ENCODE data around the gene TBC1D8. TPM values are rescaled to one million over a fixed set of nuclear protein-coding genes. Genes with fewer than 3 reads are reported as not detected.

Gene TBC1D8
- 15.2 and 16.3 TPM in 2 replicates for total RNA-seq
- long read RNA-seq, partial matches to known transcripts = 5 of 8 reads
- long read RNA-seq, other reads (novel, unspliced or antisense) = 3 of 8 reads

DNA sequence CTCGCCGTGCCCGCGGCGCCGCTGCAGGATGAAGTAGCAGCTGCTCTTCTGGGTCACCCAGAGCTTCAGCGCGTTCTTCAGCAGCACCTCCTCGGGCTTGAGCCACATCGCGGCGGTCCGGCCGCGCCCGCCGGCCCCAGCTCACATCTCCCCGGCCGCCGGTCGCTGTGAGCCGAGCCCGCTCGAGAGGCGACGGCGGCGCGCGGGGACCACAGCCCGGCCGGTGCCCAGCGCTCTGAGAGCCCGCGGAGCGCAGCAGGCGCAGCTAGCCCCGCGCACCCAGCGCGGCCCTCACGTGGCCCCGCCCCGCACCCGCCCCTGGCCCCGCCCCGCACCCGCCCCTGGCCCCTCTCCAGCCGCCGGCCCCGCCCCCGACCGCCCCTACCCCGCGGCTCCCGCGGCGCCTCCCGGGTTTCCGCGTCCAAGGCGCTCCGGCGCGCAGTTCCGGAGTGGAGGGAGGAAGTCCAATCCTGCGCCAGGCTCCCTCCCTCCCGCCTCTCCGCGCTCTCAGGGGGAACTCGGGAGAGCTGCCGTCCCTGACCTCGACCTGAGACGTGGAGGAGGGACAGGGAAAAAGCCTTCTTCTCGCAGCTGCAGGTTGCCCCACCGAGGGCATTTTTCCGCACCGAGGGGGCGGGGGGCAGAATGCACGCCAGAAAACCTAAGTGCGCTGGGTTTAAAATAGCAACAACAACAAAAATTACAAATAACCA is at the start of gene TBC1D8:
TBC1D8 (minus strand) TSS at position 237 of the 713 bp plus-strand sequence; CDS start at position 108, 129 bp downstream.
- Mint-ChIP-seq H3K27me3 (ENCODE audit: unreplicated experiment) (no peaks in the 10 kb centered on the region), H3K27ac (ENCODE audit: unreplicated experiment) (peak within 1 kb of the TSS; percentile 78), H3K36me3 (ENCODE audit: unreplicated experiment) (peaks cover 2% of the 10 kb centered on the region), H3K4me3 (ENCODE audit: unreplicated experiment) (peak within 1 kb of the TSS; percentile 80), H3K9me3 (ENCODE audit: unreplicated experiment) (no peaks in the 10 kb centered on the region), H3K4me1 (ENCODE audit: unreplicated experiment) (peaks cover 38% of the 10 kb centered on the region)
- TF ChIP-seq CTCF (IDR thresholded peaks at IDR 0.05) = no peak
- DNase-seq (ENCODE audit: extremely low spot score, unreplicated experiment) = peak; percentile 93

DNA sequence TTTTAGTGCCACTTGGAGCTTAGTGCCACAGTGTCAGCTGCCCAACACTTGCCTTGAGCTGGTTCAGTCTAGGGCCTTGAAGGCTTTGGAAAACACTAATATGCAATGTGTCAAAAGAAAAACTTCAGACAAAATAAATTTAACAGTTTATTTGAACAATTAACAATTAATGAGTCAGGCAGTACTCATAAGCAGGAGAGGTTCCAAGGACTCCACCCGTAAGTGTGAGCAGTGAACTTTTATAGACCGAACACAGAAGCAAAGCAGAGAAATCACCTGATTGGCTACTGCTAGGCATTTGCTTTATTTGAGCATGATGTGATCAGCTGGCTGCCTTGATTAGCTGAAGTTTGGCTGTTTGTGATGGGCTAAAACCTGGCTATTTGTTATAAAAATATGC is 49.5 kb upstream of the TBC1D8 start:
- no peak for TF ChIP-seq CTCF (IDR thresholded peaks at IDR 0.05)
- Mint-ChIP-seq H3K36me3 (ENCODE audit: unreplicated experiment) (no peaks in the 10 kb centered on the region), H3K27me3 (ENCODE audit: unreplicated experiment) (no peaks in the 10 kb centered on the region), H3K4me1 (ENCODE audit: unreplicated experiment) (peaks cover 12% of the 10 kb centered on the region), H3K9me3 (ENCODE audit: unreplicated experiment) (peaks cover 4% of the 10 kb centered on the region), H3K4me3 (ENCODE audit: unreplicated experiment) (no peak overlapping the region), H3K27ac (ENCODE audit: unreplicated experiment) (no peak overlapping the region)
- no peak for DNase-seq (ENCODE audit: extremely low spot score, unreplicated experiment)

DNA sequence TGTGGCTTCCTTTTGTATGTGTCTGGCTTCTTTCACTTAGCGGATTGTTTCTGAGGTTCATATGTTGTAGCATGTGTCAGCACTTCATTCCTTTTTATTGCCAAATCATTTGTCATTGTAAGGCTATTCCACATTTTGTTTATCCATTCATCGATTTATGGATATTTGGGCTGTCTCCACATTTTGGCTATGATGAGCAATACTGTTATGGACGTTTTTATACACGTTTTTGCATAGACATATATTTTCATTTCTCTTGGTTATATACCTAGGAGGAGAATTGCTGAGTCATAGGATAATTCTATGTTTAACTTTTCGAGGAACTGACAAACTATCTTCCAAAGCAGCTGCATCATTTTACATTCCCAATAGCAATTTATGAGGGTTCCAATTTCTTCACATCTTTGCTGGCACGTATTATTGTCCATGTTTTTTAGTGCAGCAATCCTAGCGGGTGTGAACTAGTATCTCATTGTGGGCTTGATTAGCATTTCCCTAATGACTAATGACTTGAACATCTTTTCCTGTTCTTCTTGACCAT is 48.1 kb upstream of the TBC1D8 start:
- DNase-seq (ENCODE audit: extremely low spot score, unreplicated experiment) = no peak
- H3K27me3 Mint-ChIP-seq (ENCODE audit: unreplicated experiment) = no peaks in the 10 kb centered on the region
- peaks cover 4% of the 10 kb centered on the region for H3K9me3 Mint-ChIP-seq (ENCODE audit: unreplicated experiment)
- no peak overlapping the region for H3K27ac Mint-ChIP-seq (ENCODE audit: unreplicated experiment)
- TF ChIP-seq CTCF (IDR thresholded peaks at IDR 0.05) = no peak
- no peak overlapping the region for H3K4me3 Mint-ChIP-seq (ENCODE audit: unreplicated experiment)
- H3K4me1 Mint-ChIP-seq (ENCODE audit: unreplicated experiment) = peaks cover 3% of the 10 kb centered on the region
- no peaks in the 10 kb centered on the region for H3K36me3 Mint-ChIP-seq (ENCODE audit: unreplicated experiment)

DNA sequence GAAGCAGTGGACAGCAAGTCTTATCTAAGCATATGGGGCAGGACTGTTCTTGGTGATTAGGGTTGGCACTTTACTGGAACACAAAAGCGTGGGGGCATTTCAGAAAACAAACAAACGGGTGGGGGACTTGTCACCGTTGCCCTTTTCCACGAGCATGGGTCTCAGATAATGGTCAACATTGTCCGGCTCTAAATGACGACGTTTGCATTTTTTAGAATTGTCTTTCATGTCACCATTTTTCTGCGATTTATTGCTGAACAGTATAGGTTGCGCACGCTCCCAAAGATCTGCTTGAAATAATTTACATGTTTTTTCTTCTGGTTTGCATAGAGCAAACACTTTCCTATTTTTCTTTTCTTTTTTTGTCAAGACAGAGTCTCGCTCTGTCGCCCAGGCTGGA is 46.6 kb upstream of the TBC1D8 start:
- no peak for TF ChIP-seq CTCF (IDR thresholded peaks at IDR 0.05)
- Mint-ChIP-seq H3K27me3 (ENCODE audit: unreplicated experiment) (peaks cover 2% of the 10 kb centered on the region), H3K4me3 (ENCODE audit: unreplicated experiment) (no peak overlapping the region), H3K27ac (ENCODE audit: unreplicated experiment) (no peak overlapping the region), H3K9me3 (ENCODE audit: unreplicated experiment) (peaks cover 4% of the 10 kb centered on the region), H3K36me3 (ENCODE audit: unreplicated experiment) (no peaks in the 10 kb centered on the region), H3K4me1 (ENCODE audit: unreplicated experiment) (peaks cover 3% of the 10 kb centered on the region)
- DNase-seq (ENCODE audit: extremely low spot score, unreplicated experiment) = no peak

GRCh38 chr2:101197215-101197745 is 46.1 kb upstream of the TBC1D8 start:
- H3K27ac Mint-ChIP-seq (ENCODE audit: unreplicated experiment) = no peak overlapping the region
- TF ChIP-seq CTCF (IDR thresholded peaks at IDR 0.05) = peak; percentile 44
- H3K27me3 Mint-ChIP-seq (ENCODE audit: unreplicated experiment) = peaks cover 4% of the 10 kb centered on the region
- DNase-seq (ENCODE audit: extremely low spot score, unreplicated experiment) = no peak
- no peaks in the 10 kb centered on the region for H3K36me3 Mint-ChIP-seq (ENCODE audit: unreplicated experiment)
- no peak overlapping the region for H3K4me3 Mint-ChIP-seq (ENCODE audit: unreplicated experiment)
- H3K9me3 Mint-ChIP-seq (ENCODE audit: unreplicated experiment) = peaks cover 4% of the 10 kb centered on the region
- peaks cover 3% of the 10 kb centered on the region for H3K4me1 Mint-ChIP-seq (ENCODE audit: unreplicated experiment)
